HepG2 (cell line): ENCODE data around the gene FGD3. TPM values are rescaled to one million over a fixed set of nuclear protein-coding genes. Genes with fewer than 3 reads are reported as not detected.

Experiments
- ATAC-seq: fragments of 200-7000 bp; cut with Tn5 transposase; 3 replicates; pipeline ENCODE4 v1.9.1; 2020; ENCODE audit warnings: mild to moderate bottlenecking, moderate library complexity
- BruUV-seq: library from RNA; stranded (reverse); fragments of 400-500 nt; replicated peaks from 2 replicates; lab custom pipeline; 2021; lab: Mats Ljungman, UMichigan
- CTCF ChIA-PET: fragments of 300-600 bp; formaldehyde crosslinking; extraction: SDS; loops from one replicate; lab custom pipeline; 2021; ENCODE audit warnings: low total read pairs, inconsistent platforms, low intra/inter-chr PET ratio; lab: Yijun Ruan, JAX
- POLR2A ChIA-PET: fragments of 350-600 bp; sonication (Branson Sonifier 250); formaldehyde crosslinking; loops from one replicate; lab custom pipeline; 2020; ENCODE audit warnings: antibody characterized with exemption, inconsistent platforms; lab: Yijun Ruan, JAX
- DNase-seq: peaks from one replicate; pipeline ENCODE4 v3.0.0-alpha.2; 2015; ENCODE audit warnings: low spot score
- FAIRE-seq: peaks from 3 replicates; lab custom pipeline; 2011; peaks lifted over from hg19 to GRCh38; lab: Jason Lieb, UNC
- H2AFZ ChIP-seq: one replicate; pipeline ENCODE4 v1.6.1; 2011; ENCODE audit warnings: low read length, inconsistent platforms
- H3K27ac ChIP-seq: fragments of 300-600 bp; 3 replicates; pipeline ENCODE4 v1.8.0; 2011; ENCODE audit warnings: mixed run types, mild to moderate bottlenecking, mixed read lengths, low read length, inconsistent platforms; ENCODE audit not compliant: insufficient read depth; ENCODE audit errors: extremely low read length
- H3K27me3 ChIP-seq, 2 experiments: fragments of 200-600 bp in 1 of 2; 2 replicates in 1 of 2; 3 replicates in 1 of 2; pipeline versions ENCODE4 v1.6.0 to v1.8.0; 2011; ENCODE audit warnings: low read length in 2 of 2, mild to moderate bottlenecking in 2 of 2, moderate library complexity in 2 of 2, inconsistent platforms in 1 of 2; ENCODE audit not compliant: insufficient read depth in 2 of 2, control insufficient read depth in 1 of 2
- H3K36me3 ChIP-seq, 2 experiments: fragments of 200-600 bp in 1 of 2; replicated peaks in 1 of 2; 2 replicates in 1 of 2; 3 replicates in 1 of 2; pipeline versions ENCODE4 v1.5.1 to v1.8.0; 2011; ENCODE audit warnings: low read length in 2 of 2, inconsistent platforms in 1 of 2; ENCODE audit not compliant: insufficient read depth in 2 of 2, control insufficient read depth in 1 of 2
- H3K4me1 ChIP-seq: 2 replicates; pipeline ENCODE4 v1.5.1; 2012; ENCODE audit warnings: low read length, inconsistent platforms; ENCODE audit not compliant: insufficient read depth
- H3K4me2 ChIP-seq: 2 replicates; pipeline ENCODE4 v1.6.0; 2011; ENCODE audit warnings: low read depth, low read length, inconsistent platforms
- H3K4me3 ChIP-seq, 3 experiments: fragments of 200-600 bp in 1 of 3; sonication (generic), shearing (Covaris generic) in 1 of 3; replicated peaks in 1 of 3; 2 replicates each; pipeline ENCODE4 v1.5.1; 2011 to 2016; ENCODE audit warnings: low read length in 3 of 3, inconsistent platforms in 2 of 3, low read depth in 2 of 3, mild to moderate bottlenecking in 2 of 3, control low read depth in 1 of 3, mixed read lengths in 1 of 3; ENCODE audit not compliant: insufficient read depth in 1 of 3
- H3K79me2 ChIP-seq: one replicate; pipeline ENCODE4 v1.6.1; 2011; ENCODE audit warnings: low read length, inconsistent platforms; ENCODE audit not compliant: insufficient read depth
- H3K9ac ChIP-seq: 2 replicates; pipeline ENCODE4 v1.6.0; 2011; ENCODE audit warnings: mild to moderate bottlenecking, low read depth, low read length, inconsistent platforms; ENCODE audit not compliant: insufficient read depth
- H3K9me3 ChIP-seq: 2 replicates; pipeline ENCODE4 v1.5.1; 2012; ENCODE audit warnings: mild to moderate bottlenecking, low read length
- H4K20me1 ChIP-seq: 2 replicates; pipeline ENCODE4 v1.6.0; 2011; ENCODE audit warnings: inconsistent platforms, mild to moderate bottlenecking, low read length, moderate library complexity; ENCODE audit not compliant: insufficient read depth
- BRCA1 ChIP-seq: sonication (generic); formaldehyde crosslinking; IDR thresholded peaks from 2 replicates; pipeline ENCODE4 v1.4.0; 2020; ENCODE audit warnings: missing genetic modification reagents
- NONO ChIP-seq, 2 experiments: fragments of 450-650 bp in 1 of 2; sonication (generic) in 1 of 2; formaldehyde crosslinking in 1 of 2; IDR thresholded peaks in 1 of 2; conservative IDR thresholded peaks in 1 of 2; 2 replicates each; pipeline versions ENCODE4 v1.6.1 to v1.8.0; 2017 to 2022; ENCODE audit warnings: mild to moderate bottlenecking in 1 of 2, missing genetic modification reagents in 1 of 2, moderate library complexity in 1 of 2
- POGK ChIP-seq: sonication (generic); formaldehyde crosslinking; conservative IDR thresholded peaks from 2 replicates; pipeline ENCODE4 v1.8.0; 2022; ENCODE audit warnings: mild to moderate bottlenecking, moderate library complexity, missing genetic modification reagents
- PTBP1 ChIP-seq: fragments of 200-400 bp; formaldehyde crosslinking; IDR thresholded peaks from 2 replicates; pipeline ENCODE4 v1.6.1; 2018; ENCODE audit warnings: low read length, low read depth; ENCODE audit not compliant: poor library complexity, severe bottlenecking
- SIN3B ChIP-seq: fragments of 150-350 bp; IDR thresholded peaks from 2 replicates; pipeline ENCODE4 v1.6.1; 2014; ENCODE audit warnings: low read length
- SRSF4 ChIP-seq: fragments of 200-400 bp; formaldehyde crosslinking; IDR thresholded peaks from one replicate; pipeline ENCODE4 v1.6.1; 2018; ENCODE audit warnings: mild to moderate bottlenecking, low read depth, low read length, moderate library complexity; ENCODE audit not compliant: poor library complexity, severe bottlenecking
- ZFP36 ChIP-seq: fragments of 150-350 bp; IDR thresholded peaks from 2 replicates; pipeline ENCODE4 v1.6.1; 2018; ENCODE audit warnings: borderline replicate concordance, low read length, low read depth; ENCODE audit not compliant: partially characterized antibody
- ZNF510 ChIP-seq: sonication (generic); formaldehyde crosslinking; IDR thresholded peaks from 2 replicates; pipeline ENCODE4 v1.4.0; 2020; ENCODE audit warnings: low read depth, mild to moderate bottlenecking, missing genetic modification reagents
- ZNF687 ChIP-seq: sonication (generic); formaldehyde crosslinking; IDR thresholded peaks from 2 replicates; pipeline ENCODE4 v1.5.1; 2020; ENCODE audit warnings: mild to moderate bottlenecking, missing genetic modification reagents, moderate library complexity
- ZNF777 ChIP-seq: sonication (generic); formaldehyde crosslinking; IDR thresholded peaks from 2 replicates; pipeline ENCODE4 v1.4.0; 2020; ENCODE audit warnings: missing genetic modification reagents
- WGBS: methylation state at CpG from one replicate; pipeline ENCODE4 v1.1.6; 2017; ENCODE audit warnings: low lambda C conversion rate; 5-methylcytosine and 5-hydroxymethylcytosine counted together
- in situ Hi-C: cut with HindIII; loops from 2 replicates; pipeline ENCODE4 v1.10.0; 2017; ENCODE audit warnings: low pct_unique_long_range_greater_than_20kb; ENCODE audit not compliant: extremely low pct_ligation_motif_present
- intact Hi-C: fragments of 100-400 bp; cut with micrococcal nuclease; formaldehyde crosslinking; loops from one replicate; pipeline ENCODE4 v1.10.0; 2022; ENCODE audit not compliant: unreplicated experiment
- polyA plus RNA-seq, 8 experiments: library from polyadenylated mRNA; depleted of rRNA in 3 of 8; stranded (reverse) in 7 of 8; unstranded in 1 of 8; fragments of >200 nt; fragmentation: Illumina TruSeq in 4 of 8; extraction: Trizol in 4 of 8; gene quantifications; 2 replicates each; pipeline versions ENCODE4 v1.2.1 to v1.2.3, GENCODE V29; 2011 to 2016; ENCODE audit warnings: low read depth in 4 of 8, missing spikeins in 1 of 8, mixed read lengths in 1 of 8; ENCODE audit not compliant: insufficient read depth in 1 of 8
- total RNA-seq, 5 experiments: library from RNA; depleted of rRNA; stranded (reverse); fragments of >200 nt; fragmentation: Illumina TruSeq; extraction: Trizol; gene quantifications; 2 replicates each; pipeline ENCODE4 v1.2.3, GENCODE V29; 2016; ENCODE audit warnings: low read depth in 1 of 5

Gene FGD3
- total and polyA plus RNA-seq, 2 of the 13 experiments (the other 11 are each of a cell fraction or from before 2014, with no cell fraction given): 0.53 to 1.1 TPM

GRCh38 chr9:92964607-92965060 is 17.3 kb downstream of the FGD3 start:
- intact Hi-C loops (no loop called here), in situ Hi-C loops (no loop called here)
- no CpG with 5 or more reads among the region's 17 CpGs for WGBS
- CTCF ChIA-PET: no interaction called here
- Histone ChIP-seq H3K4me2 (peak overlapping the region; percentile 96), H4K20me1 (no peaks in the 10 kb centered on the region), H3K27ac (no peak overlapping the region), H3K4me3 (peak overlapping the region; percentile 39 to 65 (median 58); a peak in 5 of 6 replicates), H3K79me2 (no peaks in the 10 kb centered on the region), H3K36me3 (no peaks in the 10 kb centered on the region), H3K9ac (0 out of 2 replicates have a peak overlapping the region, but pooled peaks have one; percentile 53), H2AFZ (peak overlapping the region; percentile 85), H3K27me3 (0 out of 5 replicates have a peak, but pooled peaks cover 0 to 1% of the 10 kb centered on the region in 2 experiments), H3K4me1 (peaks cover 34% of the 10 kb centered on the region), H3K9me3 (no peaks in the 10 kb centered on the region)
- no peak for TF ChIP-seq PTBP1
- TF ChIP-seq BRCA1 (CRISPR knock-in tag): no peak
- TF ChIP-seq ZNF510 (CRISPR knock-in tag): no peak
- no peak for TF ChIP-seq SRSF4
- TF ChIP-seq ZFP36: no peak
- no peak for TF ChIP-seq SIN3B
- no peak for TF ChIP-seq POGK (CRISPR knock-in tag)
- peak; percentile 45; the same call in 1 of the 2 replicates for TF ChIP-seq ZNF687 (CRISPR knock-in tag)
- TF ChIP-seq NONO (IDR thresholded peaks at IDR 0.05): no peak
- 0 out of 2 replicates have a peak, but pooled peaks have one; percentile 9 for TF ChIP-seq NONO (CRISPR knock-in tag; conservative IDR thresholded peaks at IDR 0.05)
- peak; percentile 29; the same call in 1 of the 2 replicates for TF ChIP-seq ZNF777
- no TSS peak for BruUV-seq
- POLR2A ChIA-PET: no interaction called here
- no peak for FAIRE-seq
- ATAC-seq: peak; percentile 14
- DNase-seq: no peak
